GM15510 (cell line): ENCODE results near the gene MYLK4.

ENCODE experiments used
- POLR2A ChIP-seq: IDR thresholded peaks from 3 replicates; pipeline ENCODE4 v1.6.1; 2011; ENCODE audit warnings: borderline replicate concordance; ENCODE audit not compliant: insufficient read length; ENCODE audit errors: extremely low read depth

The MYLK4 gene

GRCh38 chr6:2754393-2754792 is 3.7 kb upstream of the MYLK4 start:
- TF ChIP-seq POLR2A: no peak

- TF ChIP-seq POLR2A: no peak
Observed at GRCh38 chr6:2753743-2754142, 3.0 kb upstream of the MYLK4 start.

- no peak for TF ChIP-seq POLR2A
Observed at GRCh38 chr6:2753110-2753489, 2.4 kb upstream of the MYLK4 start.

GRCh38 chr6:2752477-2753109 is 1.9 kb upstream of the MYLK4 start:
- no peak for TF ChIP-seq POLR2A

GRCh38 chr6:2751871-2752270 is 1.1 kb upstream of the MYLK4 start:
- no peak for TF ChIP-seq POLR2A

GRCh38 chr6:2749969-2750600 is 637 bp downstream of the MYLK4 start:
- no peak for TF ChIP-seq POLR2A

GRCh38 chr6:2748183-2748582 is 2.5 kb downstream of the MYLK4 start:
- no peak for TF ChIP-seq POLR2A

GRCh38 chr6:2746557-2747061 is 4.1 kb downstream of the MYLK4 start:
- no peak for TF ChIP-seq POLR2A

- TF ChIP-seq POLR2A: no peak
Observed at GRCh38 chr6:2745246-2745645, 5.5 kb downstream of the MYLK4 start.

GRCh38 chr6:2744778-2745177 is 5.9 kb downstream of the MYLK4 start:
- TF ChIP-seq POLR2A: no peak

GRCh38 chr6:2744209-2744771 is 6.4 kb downstream of the MYLK4 start:
- TF ChIP-seq POLR2A: no peak

- no peak for TF ChIP-seq POLR2A
Observed at GRCh38 chr6:2743280-2744208, 7.2 kb downstream of the MYLK4 start.

- TF ChIP-seq POLR2A: no peak
Observed at GRCh38 chr6:2741756-2742155, 9.0 kb downstream of the MYLK4 start.

- no peak for TF ChIP-seq POLR2A
Observed at GRCh38 chr6:2740581-2740980, 10.1 kb downstream of the MYLK4 start.

- TF ChIP-seq POLR2A: no peak
Observed at GRCh38 chr6:2739335-2739734, 11.4 kb downstream of the MYLK4 start.
